Measurements from ENCODE around the gene FHL3.
"Not testable (repeated sequence)": the region's sequence is repeated elsewhere in the genome, so short reads cannot be mapped to it uniquely, and the experiment has no call there.

GRCh38 chr1:37964106-37964505 lies 41.2 kb downstream of the FHL3 start:
- TF ChIP-seq, protein P1, sequence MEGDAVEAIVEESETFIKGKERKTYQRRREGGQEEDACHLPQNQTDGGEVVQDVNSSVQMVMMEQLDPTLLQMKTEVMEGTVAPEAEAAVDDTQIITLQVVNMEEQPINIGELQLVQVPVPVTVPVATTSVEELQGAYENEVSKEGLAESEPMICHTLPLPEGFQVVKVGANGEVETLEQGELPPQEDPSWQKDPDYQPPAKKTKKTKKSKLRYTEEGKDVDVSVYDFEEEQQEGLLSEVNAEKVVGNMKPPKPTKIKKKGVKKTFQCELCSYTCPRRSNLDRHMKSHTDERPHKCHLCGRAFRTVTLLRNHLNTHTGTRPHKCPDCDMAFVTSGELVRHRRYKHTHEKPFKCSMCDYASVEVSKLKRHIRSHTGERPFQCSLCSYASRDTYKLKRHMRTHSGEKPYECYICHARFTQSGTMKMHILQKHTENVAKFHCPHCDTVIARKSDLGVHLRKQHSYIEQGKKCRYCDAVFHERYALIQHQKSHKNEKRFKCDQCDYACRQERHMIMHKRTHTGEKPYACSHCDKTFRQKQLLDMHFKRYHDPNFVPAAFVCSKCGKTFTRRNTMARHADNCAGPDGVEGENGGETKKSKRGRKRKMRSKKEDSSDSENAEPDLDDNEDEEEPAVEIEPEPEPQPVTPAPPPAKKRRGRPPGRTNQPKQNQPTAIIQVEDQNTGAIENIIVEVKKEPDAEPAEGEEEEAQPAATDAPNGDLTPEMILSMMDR (conservative IDR thresholded peaks at IDR 0.05; ENCODE audit: low read depth in 2 of 2), result not testable (repeated sequence)
- not testable (repeated sequence) for TF ChIP-seq CREB1 (CRISPR knock-in tag; IDR thresholded peaks at IDR 0.05; ENCODE audit: low read depth); REST (IDR thresholded peaks at IDR 0.05; ENCODE audit: unreplicated experiment); EZH2 (IDR thresholded peaks at IDR 0.05; ENCODE audit: low read depth, unreplicated experiment); EZH2phosphoT487 (IDR thresholded peaks at IDR 0.05; ENCODE audit: unreplicated experiment); POLR2AphosphoS5 (IDR thresholded peaks at IDR 0.05; ENCODE audit: low read depth)

All from GM23338 (cell line).